NB4 (cell line): ENCODE results near the gene MYOF.

Source experiments
- MYC ChIP-seq: IDR thresholded peaks from 2 replicates; pipeline ENCODE4 v1.6.1; 2011; ENCODE audit warnings: low read depth, low read length
- POLR2A ChIP-seq: IDR thresholded peaks from 2 replicates; pipeline ENCODE4 v1.6.1; 2011; ENCODE audit warnings: mild to moderate bottlenecking; ENCODE audit not compliant: insufficient read length; ENCODE audit errors: extremely low read depth
- TF ChIP-seq, protein P1 (sequence below): IDR thresholded peaks from one replicate; pipeline ENCODE4 v1.5.1; 2012; ENCODE audit warnings: low read depth, low read length

- TF ChIP-seq, protein P1, sequence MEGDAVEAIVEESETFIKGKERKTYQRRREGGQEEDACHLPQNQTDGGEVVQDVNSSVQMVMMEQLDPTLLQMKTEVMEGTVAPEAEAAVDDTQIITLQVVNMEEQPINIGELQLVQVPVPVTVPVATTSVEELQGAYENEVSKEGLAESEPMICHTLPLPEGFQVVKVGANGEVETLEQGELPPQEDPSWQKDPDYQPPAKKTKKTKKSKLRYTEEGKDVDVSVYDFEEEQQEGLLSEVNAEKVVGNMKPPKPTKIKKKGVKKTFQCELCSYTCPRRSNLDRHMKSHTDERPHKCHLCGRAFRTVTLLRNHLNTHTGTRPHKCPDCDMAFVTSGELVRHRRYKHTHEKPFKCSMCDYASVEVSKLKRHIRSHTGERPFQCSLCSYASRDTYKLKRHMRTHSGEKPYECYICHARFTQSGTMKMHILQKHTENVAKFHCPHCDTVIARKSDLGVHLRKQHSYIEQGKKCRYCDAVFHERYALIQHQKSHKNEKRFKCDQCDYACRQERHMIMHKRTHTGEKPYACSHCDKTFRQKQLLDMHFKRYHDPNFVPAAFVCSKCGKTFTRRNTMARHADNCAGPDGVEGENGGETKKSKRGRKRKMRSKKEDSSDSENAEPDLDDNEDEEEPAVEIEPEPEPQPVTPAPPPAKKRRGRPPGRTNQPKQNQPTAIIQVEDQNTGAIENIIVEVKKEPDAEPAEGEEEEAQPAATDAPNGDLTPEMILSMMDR: no peak
- TF ChIP-seq POLR2A (no peak), MYC (no peak)
Observed at GRCh38 chr10:93475227-93475626, 6.9 kb downstream of the MYOF start.
